Bronchial epithelial cell (primary cell): Measurements from ENCODE around the gene CDR2. TPM values are rescaled to one million over a fixed set of nuclear protein-coding genes. Genes with fewer than 3 reads are reported as not detected.

Experiments used
- DNase-seq: peaks from one replicate; pipeline ENCODE4 v3.0.0-alpha.2; 2010; ENCODE audit warnings: low read depth
- FAIRE-seq: peaks from 2 replicates; lab custom pipeline; 2011; peaks lifted over from hg19 to GRCh38; lab: Jason Lieb, UNC
- H3K27me3 ChIP-seq: 2 replicates; pipeline ENCODE4 v1.5.1; 2011; ENCODE audit warnings: low read length; ENCODE audit not compliant: control insufficient read depth, insufficient read depth
- H3K36me3 ChIP-seq: 2 replicates; pipeline ENCODE4 v1.5.1; 2011; ENCODE audit warnings: low read length; ENCODE audit not compliant: control insufficient read depth, insufficient read depth
- H3K4me3 ChIP-seq: 2 replicates; pipeline ENCODE4 v1.5.1; 2011; ENCODE audit warnings: mild to moderate bottlenecking, low read depth, low read length, control low read depth
- CTCF ChIP-seq: IDR thresholded peaks from 2 replicates; pipeline ENCODE4 v1.5.1; 2011; ENCODE audit warnings: mild to moderate bottlenecking, moderate library complexity, low read length, control low read depth, inconsistent platforms; ENCODE audit not compliant: insufficient read depth, severe bottlenecking
- total RNA-seq: library from RNA; depleted of rRNA; stranded (reverse); fragments of >200 nt; gene quantifications from 2 replicates; pipeline ENCODE4 v1.2.1, GENCODE V29; 2014

Gene CDR2
- total RNA-seq, 1 donor from 2014 or later = 25.3 TPM

- DNase-seq (no peak), FAIRE-seq (peak; percentile 83)
- no peak for TF ChIP-seq CTCF
- Histone ChIP-seq H3K4me3 (no peak overlapping the region), H3K27me3 (no peaks in the 10 kb centered on the region), H3K36me3 (peaks cover 45% of the 10 kb centered on the region)
Observed at GRCh38 chr16:22327446-22327775, 47.0 kb downstream of the CDR2 start.

- Histone ChIP-seq H3K36me3 (peaks cover 48% of the 10 kb centered on the region), H3K4me3 (no peak overlapping the region), H3K27me3 (no peaks in the 10 kb centered on the region)
- no peak for TF ChIP-seq CTCF
- FAIRE-seq = no peak
- DNase-seq = no peak
Observed at GRCh38 chr16:22326771-22327445, 47.5 kb downstream of the CDR2 start.

- FAIRE-seq (no peak), DNase-seq (no peak)
- no peak for TF ChIP-seq CTCF
- Histone ChIP-seq H3K27me3 (no peaks in the 10 kb centered on the region), H3K36me3 (peaks cover 52% of the 10 kb centered on the region), H3K4me3 (no peak overlapping the region)
Observed at GRCh38 chr16:22326369-22326652, 48.1 kb downstream of the CDR2 start.

GRCh38 chr16:22325598-22326368 lies 48.6 kb downstream of the CDR2 start:
- DNase-seq (no peak), FAIRE-seq (no peak)
- Histone ChIP-seq H3K4me3 (no peak overlapping the region), H3K36me3 (peaks cover 52% of the 10 kb centered on the region), H3K27me3 (no peaks in the 10 kb centered on the region)
- TF ChIP-seq CTCF = no peak

- FAIRE-seq = no peak
- peaks cover 52% of the 10 kb centered on the region for H3K36me3 ChIP-seq
- no peak overlapping the region for H3K4me3 ChIP-seq
- DNase-seq = no peak
- TF ChIP-seq CTCF = no peak
- H3K27me3 ChIP-seq = no peaks in the 10 kb centered on the region
Observed at GRCh38 chr16:22324787-22325597, 49.4 kb downstream of the CDR2 start.
